ENCODE measurements around the gene ASPM.

The ASPM gene

DNA sequence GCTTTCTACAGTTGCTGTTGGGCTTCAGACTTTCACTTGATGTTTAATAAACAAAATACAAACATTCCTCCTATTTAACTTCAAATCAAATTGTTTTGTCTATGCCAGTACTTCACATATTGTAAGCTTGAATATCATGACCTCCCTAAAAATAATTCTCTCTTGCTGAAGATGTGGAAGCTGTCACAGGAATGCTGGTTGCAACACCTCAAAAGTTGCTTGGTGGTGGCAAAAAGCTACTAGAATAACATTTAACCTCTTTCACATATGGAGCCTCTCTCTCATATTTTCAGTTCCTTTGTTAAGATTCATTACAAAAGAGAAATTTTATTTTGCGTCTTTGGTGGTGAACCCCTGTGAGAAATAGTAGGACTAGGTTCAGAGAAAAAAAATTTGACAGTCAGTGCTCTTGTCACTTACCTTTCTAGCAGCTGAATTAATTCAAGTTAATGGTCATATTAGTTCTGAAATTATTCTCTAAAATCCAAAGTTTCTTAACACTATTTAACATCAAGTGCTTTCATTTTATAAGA lies 53.9 kb downstream of the ASPM start:
- TF ChIP-seq, protein P1, sequence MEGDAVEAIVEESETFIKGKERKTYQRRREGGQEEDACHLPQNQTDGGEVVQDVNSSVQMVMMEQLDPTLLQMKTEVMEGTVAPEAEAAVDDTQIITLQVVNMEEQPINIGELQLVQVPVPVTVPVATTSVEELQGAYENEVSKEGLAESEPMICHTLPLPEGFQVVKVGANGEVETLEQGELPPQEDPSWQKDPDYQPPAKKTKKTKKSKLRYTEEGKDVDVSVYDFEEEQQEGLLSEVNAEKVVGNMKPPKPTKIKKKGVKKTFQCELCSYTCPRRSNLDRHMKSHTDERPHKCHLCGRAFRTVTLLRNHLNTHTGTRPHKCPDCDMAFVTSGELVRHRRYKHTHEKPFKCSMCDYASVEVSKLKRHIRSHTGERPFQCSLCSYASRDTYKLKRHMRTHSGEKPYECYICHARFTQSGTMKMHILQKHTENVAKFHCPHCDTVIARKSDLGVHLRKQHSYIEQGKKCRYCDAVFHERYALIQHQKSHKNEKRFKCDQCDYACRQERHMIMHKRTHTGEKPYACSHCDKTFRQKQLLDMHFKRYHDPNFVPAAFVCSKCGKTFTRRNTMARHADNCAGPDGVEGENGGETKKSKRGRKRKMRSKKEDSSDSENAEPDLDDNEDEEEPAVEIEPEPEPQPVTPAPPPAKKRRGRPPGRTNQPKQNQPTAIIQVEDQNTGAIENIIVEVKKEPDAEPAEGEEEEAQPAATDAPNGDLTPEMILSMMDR (IDR thresholded peaks at IDR 0.05; ENCODE audit: low read depth, low read length, missing control alignments): no peak
- H3K4me3 ChIP-seq (ENCODE audit: low read depth, low read length): no peak overlapping the region
- DNase-seq (ENCODE audit: low read depth): no peak

DNA sequence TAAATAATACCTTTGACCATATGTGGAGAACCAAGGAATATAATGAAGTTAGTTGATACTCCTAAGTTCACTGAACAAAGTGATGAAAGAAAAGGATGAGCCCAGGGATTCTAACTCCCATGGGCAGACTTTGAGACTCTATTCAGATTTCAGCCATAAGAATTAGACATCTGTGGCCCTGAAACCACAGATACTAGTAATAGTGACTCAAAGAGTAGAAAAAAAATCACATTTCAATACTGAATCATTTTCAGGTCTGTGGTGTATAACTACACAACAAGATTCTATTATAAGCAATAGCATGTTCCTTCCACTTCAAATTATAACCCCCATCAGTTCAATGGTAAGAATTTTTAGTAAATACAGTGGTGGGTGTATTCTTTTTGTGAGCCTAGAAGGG lies 63.0 kb downstream of the ASPM start:
- TF ChIP-seq, protein P1 (IDR thresholded peaks at IDR 0.05; ENCODE audit: low read depth, low read length, missing control alignments): no peak
- no peak overlapping the region for H3K4me3 ChIP-seq (ENCODE audit: low read depth, low read length)
- no peak for DNase-seq (ENCODE audit: low read depth)

DNA sequence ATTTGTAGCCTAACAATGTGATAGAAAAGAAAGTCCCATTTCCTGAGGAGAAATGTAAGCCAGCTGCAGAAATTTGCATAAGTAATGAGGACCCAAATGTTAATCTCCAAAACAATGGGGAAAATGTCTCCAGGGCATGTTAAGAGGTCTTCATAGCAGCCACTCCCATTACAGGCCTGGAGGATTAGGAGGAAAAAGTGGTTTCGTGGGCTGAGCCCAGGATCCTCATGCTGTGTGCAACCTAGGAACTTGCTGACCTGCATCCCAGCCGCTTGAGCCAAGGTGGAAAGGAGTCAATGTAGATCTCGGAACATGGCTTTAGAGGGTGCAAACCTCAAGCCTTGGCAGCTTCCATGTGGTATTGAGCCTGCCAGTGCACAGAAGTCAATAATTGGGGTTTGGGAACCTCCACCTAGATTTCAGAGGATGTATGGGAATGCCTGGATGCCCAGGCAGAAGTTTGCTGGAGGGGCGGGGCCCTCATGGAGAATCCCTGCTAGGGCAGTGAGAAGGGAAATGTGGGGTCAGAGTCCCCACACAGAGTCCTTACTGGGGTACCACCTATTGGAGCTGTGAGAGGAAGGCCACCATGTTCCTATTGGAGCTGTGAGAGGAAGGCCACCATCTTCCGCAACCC lies 65.2 kb downstream of the ASPM start:
- TF ChIP-seq, protein P1 (IDR thresholded peaks at IDR 0.05; ENCODE audit: low read depth, low read length, missing control alignments): no peak
- no peak overlapping the region for H3K4me3 ChIP-seq (ENCODE audit: low read depth, low read length)
- DNase-seq (ENCODE audit: low read depth): no peak

DNA sequence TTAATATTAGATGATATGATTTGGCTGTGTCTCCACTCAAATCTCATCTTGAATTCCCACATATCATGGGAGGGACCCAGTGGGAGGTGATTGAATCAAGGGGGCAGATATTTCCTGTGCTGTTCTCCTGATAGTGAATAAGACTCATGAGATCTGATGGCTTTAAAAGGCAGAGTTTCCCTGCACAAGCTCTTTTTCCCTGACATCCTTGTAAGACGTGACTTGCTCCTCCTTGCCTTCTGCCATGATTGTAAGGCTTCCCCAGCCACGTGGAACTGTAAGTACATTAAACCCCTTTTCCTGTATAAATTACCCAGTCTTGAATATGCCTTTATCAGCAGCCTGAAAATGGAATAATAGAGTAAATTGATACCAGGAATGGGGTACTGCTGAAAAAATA lies 66.1 kb downstream of the ASPM start:
- TF ChIP-seq, protein P1 (IDR thresholded peaks at IDR 0.05; ENCODE audit: low read depth, low read length, missing control alignments): no peak
- DNase-seq (ENCODE audit: low read depth): no peak
- no peak overlapping the region for H3K4me3 ChIP-seq (ENCODE audit: low read depth, low read length)

DNA sequence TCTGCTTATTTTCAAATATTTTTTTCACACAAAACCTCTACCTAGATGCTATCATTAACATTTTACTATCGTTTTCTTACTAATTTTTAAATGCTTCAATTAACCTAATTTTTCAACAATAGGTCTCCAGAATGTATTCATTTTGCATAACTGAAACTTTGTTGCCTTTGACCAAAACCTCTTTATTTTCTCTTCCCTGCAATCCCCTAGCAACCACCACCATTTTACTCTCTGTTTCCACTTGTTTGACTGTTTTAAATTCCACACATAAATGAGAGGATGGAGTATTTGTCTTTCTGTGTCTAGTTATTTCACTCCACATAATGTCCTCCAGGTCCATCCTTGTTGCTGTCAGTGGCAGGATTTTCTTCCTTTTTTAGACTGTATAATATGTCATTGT lies 69.9 kb downstream of the ASPM start:
- TF ChIP-seq, protein P1 (IDR thresholded peaks at IDR 0.05; ENCODE audit: low read depth, low read length, missing control alignments): no peak
- no peak for DNase-seq (ENCODE audit: low read depth)

DNA sequence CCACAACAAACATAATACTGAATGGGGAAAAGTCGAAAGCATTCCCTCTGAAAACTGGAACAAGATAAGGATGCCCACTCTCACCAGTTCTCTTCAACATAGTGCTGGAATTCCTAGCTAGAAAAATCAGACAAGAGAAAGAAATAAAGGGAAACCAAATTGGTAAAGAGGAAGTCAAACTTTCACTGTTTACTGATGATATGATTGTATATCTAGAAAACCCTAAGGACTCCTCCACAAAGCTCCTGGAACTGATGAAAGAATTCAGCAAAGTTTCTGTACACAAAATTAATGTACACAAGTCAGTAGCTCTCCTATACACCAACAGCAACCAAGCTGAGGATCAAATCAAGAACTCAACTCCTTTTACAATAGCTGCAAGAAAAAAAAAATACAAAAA lies 72.5 kb downstream of the ASPM start:
- TF ChIP-seq, protein P1 (IDR thresholded peaks at IDR 0.05; ENCODE audit: low read depth, low read length, missing control alignments): no peak
- no peak for DNase-seq (ENCODE audit: low read depth)
- H3K4me3 ChIP-seq (ENCODE audit: low read depth, low read length): no peak overlapping the region

More for the DNA sequence above, 69.9 kb downstream of the ASPM start:
- no peak overlapping the region for H3K4me3 ChIP-seq (ENCODE audit: low read depth, low read length)

DNA sequence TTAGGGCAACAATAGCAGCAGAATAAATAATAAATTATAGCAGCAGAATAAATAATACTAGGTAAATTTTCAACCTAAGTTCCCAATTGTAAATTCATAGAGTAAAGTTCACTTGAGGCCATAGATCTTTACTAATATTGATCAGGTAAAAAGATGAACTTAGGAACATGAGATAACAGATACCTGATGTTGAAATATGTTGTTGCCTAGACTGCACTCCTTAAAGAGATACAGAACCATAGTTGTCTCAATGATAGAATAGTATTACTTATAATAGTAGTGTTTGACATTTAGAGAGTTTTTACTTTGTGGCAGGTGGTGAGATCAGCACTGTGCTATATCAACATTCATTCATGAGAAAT lies 79.0 kb downstream of the ASPM start:
- no peak for DNase-seq (ENCODE audit: low read depth)
- TF ChIP-seq, protein P1 (IDR thresholded peaks at IDR 0.05; ENCODE audit: low read depth, low read length, missing control alignments): no peak
- no peak overlapping the region for H3K4me3 ChIP-seq (ENCODE audit: low read depth, low read length)

All from GM12864 (cell line).